Fibroblast of lung (primary cell): ENCODE measurements around the gene ATF7IP. TPM values are rescaled to one million over a fixed set of nuclear protein-coding genes. Genes with fewer than 3 reads are reported as not detected.

Source experiments
- DNase-seq, 2 donors: peaks; one replicate each; pipeline versions ENCODE4 v3.0.0 to v3.0.0-alpha.2; 2010; ENCODE audit warnings: low read depth in 2 of 2
- H2AFZ ChIP-seq: 2 replicates; pipeline ENCODE4 v1.5.1; 2012; ENCODE audit warnings: low read length, control low read depth, inconsistent platforms
- H3K27ac ChIP-seq: 2 replicates; pipeline ENCODE4 v1.5.1; 2011; ENCODE audit warnings: low read length, control low read depth; ENCODE audit not compliant: insufficient read depth
- H3K27me3 ChIP-seq: 2 replicates; pipeline ENCODE4 v1.5.1; 2011; ENCODE audit warnings: mild to moderate bottlenecking, low read length; ENCODE audit not compliant: control insufficient read depth, insufficient read depth
- H3K36me3 ChIP-seq: 2 replicates; pipeline ENCODE4 v1.5.1; 2011; ENCODE audit warnings: low read length; ENCODE audit not compliant: control insufficient read depth, insufficient read depth
- H3K4me1 ChIP-seq: 2 replicates; pipeline ENCODE4 v1.5.1; 2011; ENCODE audit warnings: low read length; ENCODE audit not compliant: control insufficient read depth, insufficient read depth; ENCODE audit errors: extremely low read depth
- H3K4me2 ChIP-seq: 2 replicates; pipeline ENCODE4 v1.5.1; 2011; ENCODE audit warnings: low read length, control low read depth; ENCODE audit not compliant: insufficient read depth; ENCODE audit errors: extremely low read depth
- H3K4me3 ChIP-seq, 4 experiments: fragments of 200-600 bp in 1 of 4; sonication (generic) in 1 of 4; replicated peaks in 1 of 4; 2 replicates each; pipeline ENCODE4 v1.5.1; 2011 to 2016; ENCODE audit warnings: low read length in 4 of 4, low read depth in 3 of 4, mild to moderate bottlenecking in 3 of 4, control low read depth in 2 of 4, inconsistent platforms in 1 of 4, mixed read lengths in 1 of 4; ENCODE audit not compliant: insufficient read depth in 1 of 4; ENCODE audit errors: control extremely low read depth in 1 of 4
- H3K79me2 ChIP-seq: 2 replicates; pipeline ENCODE4 v1.5.1; 2012; ENCODE audit warnings: mild to moderate bottlenecking, low read length, inconsistent platforms; ENCODE audit not compliant: control insufficient read depth, insufficient read depth
- H3K9ac ChIP-seq: 2 replicates; pipeline ENCODE4 v1.5.1; 2011; ENCODE audit warnings: mild to moderate bottlenecking, low read length, control low read depth; ENCODE audit not compliant: insufficient read depth
- H3K9me3 ChIP-seq: 2 replicates; pipeline ENCODE4 v1.5.1; 2012; ENCODE audit warnings: low read depth, low read length; ENCODE audit not compliant: control insufficient read depth, insufficient read depth
- H4K20me1 ChIP-seq: 2 replicates; pipeline ENCODE4 v1.5.1; 2011; ENCODE audit warnings: low read length; ENCODE audit not compliant: control insufficient read depth, insufficient read depth; ENCODE audit errors: extremely low read depth
- EZH2 ChIP-seq: IDR thresholded peaks from 2 replicates; pipeline ENCODE4 v1.5.1; 2012; ENCODE audit warnings: low read length, control low read depth, mild to moderate bottlenecking; ENCODE audit errors: missing control alignments
- polyA plus RNA-seq, 2 donors: library from polyadenylated mRNA; depleted of rRNA in 1 of 2; stranded (reverse) in 1 of 2; unstranded in 1 of 2; fragments of >200 nt; gene quantifications; 2 replicates each; pipeline ENCODE4 v1.2.1, GENCODE V29; 2011 to 2012; ENCODE audit warnings: missing spikeins in 1 of 2
- total RNA-seq: library from RNA; depleted of rRNA; stranded (reverse); fragments of >200 nt; gene quantifications from 2 replicates; pipeline ENCODE4 v1.2.1, GENCODE V29; 2014
- TF ChIP-seq, protein P1 (sequence below), 2 donors: IDR thresholded peaks in 1 of 2; conservative IDR thresholded peaks in 1 of 2; 1 replicate in 1 of 2; 2 replicates in 1 of 2; pipeline ENCODE4 v1.5.1; 2011 to 2012; ENCODE audit warnings: low read length in 2 of 2, control low read depth in 1 of 2, inconsistent platforms in 1 of 2, low read depth in 1 of 2, mild to moderate bottlenecking in 1 of 2

ATF7IP gene
- total and polyA plus RNA-seq, 2 donors (not counting 1 experiment from before 2014, with no cell fraction given): 13.1 to 18.0 TPM

- Histone ChIP-seq H4K20me1 (no peaks in the 10 kb centered on the region), H3K36me3 (no peaks in the 10 kb centered on the region), H3K4me1 (no peaks in the 10 kb centered on the region), H3K4me3 (no peak overlapping the region), H2AFZ (no peak overlapping the region), H3K4me2 (no peak overlapping the region), H3K79me2 (no peaks in the 10 kb centered on the region), H3K9ac (no peak overlapping the region), H3K27ac (no peak overlapping the region), H3K27me3 (no peaks in the 10 kb centered on the region), H3K9me3 (no peaks in the 10 kb centered on the region)
- DNase-seq: no peak
- TF ChIP-seq EZH2: no peak
- TF ChIP-seq, protein P1, sequence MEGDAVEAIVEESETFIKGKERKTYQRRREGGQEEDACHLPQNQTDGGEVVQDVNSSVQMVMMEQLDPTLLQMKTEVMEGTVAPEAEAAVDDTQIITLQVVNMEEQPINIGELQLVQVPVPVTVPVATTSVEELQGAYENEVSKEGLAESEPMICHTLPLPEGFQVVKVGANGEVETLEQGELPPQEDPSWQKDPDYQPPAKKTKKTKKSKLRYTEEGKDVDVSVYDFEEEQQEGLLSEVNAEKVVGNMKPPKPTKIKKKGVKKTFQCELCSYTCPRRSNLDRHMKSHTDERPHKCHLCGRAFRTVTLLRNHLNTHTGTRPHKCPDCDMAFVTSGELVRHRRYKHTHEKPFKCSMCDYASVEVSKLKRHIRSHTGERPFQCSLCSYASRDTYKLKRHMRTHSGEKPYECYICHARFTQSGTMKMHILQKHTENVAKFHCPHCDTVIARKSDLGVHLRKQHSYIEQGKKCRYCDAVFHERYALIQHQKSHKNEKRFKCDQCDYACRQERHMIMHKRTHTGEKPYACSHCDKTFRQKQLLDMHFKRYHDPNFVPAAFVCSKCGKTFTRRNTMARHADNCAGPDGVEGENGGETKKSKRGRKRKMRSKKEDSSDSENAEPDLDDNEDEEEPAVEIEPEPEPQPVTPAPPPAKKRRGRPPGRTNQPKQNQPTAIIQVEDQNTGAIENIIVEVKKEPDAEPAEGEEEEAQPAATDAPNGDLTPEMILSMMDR (conservative IDR thresholded peaks at IDR 0.05 in 1 of 2, IDR thresholded peaks at IDR 0.05 in 1 of 2; ENCODE audit: low read depth in 1 of 2, low read length in 2 of 2): no peak
Observed at GRCh38 chr12:14505626-14506596, 140.4 kb downstream of the ATF7IP start.

GRCh38 chr12:14510574-14510973, 145.1 kb downstream of the ATF7IP start:
- H3K36me3 ChIP-seq: no peaks in the 10 kb centered on the region
- no peak overlapping the region for H2AFZ ChIP-seq
- no peaks in the 10 kb centered on the region for H3K9me3 ChIP-seq
- H3K4me2 ChIP-seq: no peak overlapping the region
- H3K4me3 ChIP-seq: no peak overlapping the region
- no peak for DNase-seq
- TF ChIP-seq, protein P1 (conservative IDR thresholded peaks at IDR 0.05 in 1 of 2, IDR thresholded peaks at IDR 0.05 in 1 of 2; ENCODE audit: low read depth in 1 of 2, low read length in 2 of 2): no peak
- no peaks in the 10 kb centered on the region for H3K4me1 ChIP-seq
- no peaks in the 10 kb centered on the region for H3K27me3 ChIP-seq
- H4K20me1 ChIP-seq: no peaks in the 10 kb centered on the region
- no peak overlapping the region for H3K27ac ChIP-seq
- no peaks in the 10 kb centered on the region for H3K79me2 ChIP-seq
- H3K9ac ChIP-seq: no peak overlapping the region

DNA sequence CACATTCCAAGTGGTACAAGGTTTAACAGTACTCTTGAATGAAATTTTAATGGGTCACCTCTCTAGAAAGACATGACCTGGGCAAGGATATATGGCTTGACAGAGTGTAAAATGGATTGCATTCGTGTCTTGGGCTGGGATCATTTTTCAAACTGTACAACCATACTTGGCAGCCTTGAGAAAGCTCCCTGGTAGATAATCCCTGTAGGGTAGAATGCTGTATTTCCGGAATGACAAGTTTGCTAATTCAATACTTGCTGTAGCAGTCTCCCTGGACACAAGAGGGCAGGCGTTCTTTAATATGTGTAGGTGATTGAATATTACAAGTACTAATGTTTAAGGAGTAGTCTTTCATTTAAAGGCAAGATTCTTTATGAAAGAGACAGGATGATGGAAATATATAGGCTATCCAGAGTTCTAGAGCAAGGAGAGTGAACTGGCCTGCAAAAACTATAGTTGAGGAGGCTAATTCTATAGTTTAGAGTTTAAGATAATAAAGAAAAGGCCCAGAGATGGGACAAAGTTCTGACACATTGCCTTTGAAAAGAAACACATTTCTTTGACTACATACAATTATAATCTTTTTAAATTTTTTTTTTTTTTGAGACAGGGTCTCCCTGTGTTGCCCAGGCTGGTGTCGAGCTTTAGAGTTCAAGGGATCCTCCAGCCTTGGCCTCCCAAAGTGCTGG, 148.8 kb downstream of the ATF7IP start:
- Histone ChIP-seq H4K20me1 (no peaks in the 10 kb centered on the region), H3K4me1 (no peaks in the 10 kb centered on the region), H3K4me3 (no peak overlapping the region), H3K9me3 (no peaks in the 10 kb centered on the region), H3K79me2 (no peaks in the 10 kb centered on the region), H3K27ac (no peak overlapping the region), H3K9ac (no peak overlapping the region), H3K36me3 (no peaks in the 10 kb centered on the region), H2AFZ (no peak overlapping the region), H3K4me2 (no peak overlapping the region), H3K27me3 (no peaks in the 10 kb centered on the region)
- TF ChIP-seq, protein P1 (conservative IDR thresholded peaks at IDR 0.05 in 1 of 2, IDR thresholded peaks at IDR 0.05 in 1 of 2; ENCODE audit: low read depth in 1 of 2, low read length in 2 of 2): peak in 1 of 2 donors; percentile 40
- no peak for TF ChIP-seq EZH2
- peak; percentile 19 to 24 for DNase-seq
